ENCODE results near the gene HYLS1.
"Not testable (repeated sequence)": the region's sequence is repeated elsewhere in the genome, so short reads cannot be mapped to it uniquely, and the experiment has no call there.

The HYLS1 gene

GRCh38 chr11:125902927-125903710, 15.7 kb downstream of the HYLS1 start, which contains the start of gene PUS3:
PUS3 (minus strand) TSS chr11:125903206; CDS start chr11:125896284, 6,922 bp downstream.
- peak; percentile 56 for DNase-seq (ENCODE audit: low read depth)

- no peak for DNase-seq (ENCODE audit: low read depth)
Measured at GRCh38 chr11:125903711-125904659, 16.5 kb downstream of the HYLS1 start, which contains the start of gene DDX25. DDX25 (plus strand) TSS chr11:125904508; CDS start chr11:125904518, 10 bp downstream.

- DNase-seq (ENCODE audit: low read depth), result no peak
Measured at GRCh38 chr11:125904678-125905077, 17.2 kb downstream of the HYLS1 start.

- DNase-seq (ENCODE audit: low read depth), result no peak
Measured at GRCh38 chr11:125910226-125910849, 22.9 kb downstream of the HYLS1 start.

- DNase-seq (ENCODE audit: low read depth), result not testable (repeated sequence)
Measured at GRCh38 chr11:125914601-125915000, 27.1 kb downstream of the HYLS1 start.

- DNase-seq (ENCODE audit: low read depth), result no peak
Measured at GRCh38 chr11:125916683-125917347, 29.3 kb downstream of the HYLS1 start.

- peak; percentile 16 for DNase-seq (ENCODE audit: low read depth)
Measured at GRCh38 chr11:125918140-125918840, 30.8 kb downstream of the HYLS1 start.

GRCh38 chr11:125921042-125921441, 33.6 kb downstream of the HYLS1 start:
- no peak for DNase-seq (ENCODE audit: low read depth)

GRCh38 chr11:125922156-125922555, 34.7 kb downstream of the HYLS1 start:
- no peak for DNase-seq (ENCODE audit: low read depth)

- peak; percentile 44 for DNase-seq (ENCODE audit: low read depth)
Measured at GRCh38 chr11:125923012-125923579, 35.6 kb downstream of the HYLS1 start.

- DNase-seq (ENCODE audit: low read depth), result no peak
Measured at GRCh38 chr11:125923633-125924032, 36.2 kb downstream of the HYLS1 start.

GRCh38 chr11:125924384-125925007, 37.0 kb downstream of the HYLS1 start:
- DNase-seq (ENCODE audit: low read depth), result no peak

- DNase-seq (ENCODE audit: low read depth), result no peak
Measured at GRCh38 chr11:125925247-125925740, 37.8 kb downstream of the HYLS1 start.

GRCh38 chr11:125925804-125926203, 38.3 kb downstream of the HYLS1 start:
- no peak for DNase-seq (ENCODE audit: low read depth)

GRCh38 chr11:125926682-125927081, 39.2 kb downstream of the HYLS1 start:
- no peak for DNase-seq (ENCODE audit: low read depth)

GRCh38 chr11:125929445-125930075, 42.1 kb downstream of the HYLS1 start:
- DNase-seq (ENCODE audit: low read depth), result no peak

- DNase-seq (ENCODE audit: low read depth), result no peak
Measured at GRCh38 chr11:125930076-125930450, 42.6 kb downstream of the HYLS1 start.

GRCh38 chr11:125931116-125931515, 43.6 kb downstream of the HYLS1 start:
- no peak for DNase-seq (ENCODE audit: low read depth)

GRCh38 chr11:125931668-125932067, 44.2 kb downstream of the HYLS1 start:
- no peak for DNase-seq (ENCODE audit: low read depth)

- no peak for DNase-seq (ENCODE audit: low read depth)
Measured at GRCh38 chr11:125932301-125932700, 44.8 kb downstream of the HYLS1 start.
